GM18951 (cell line): ENCODE measurements around the gene ULK4.

Experiments
- POLR2A ChIP-seq: IDR thresholded peaks from 4 replicates; pipeline ENCODE4 v1.6.1; 2011; ENCODE audit warnings: mild to moderate bottlenecking; ENCODE audit not compliant: insufficient read length, insufficient read depth; ENCODE audit errors: extremely low read depth
- in situ Hi-C: fragments of 300-500 bp; cut with MboI; formaldehyde crosslinking; loops from one replicate; pipeline ENCODE4 v1.12.0; 2022; ENCODE audit warnings: low sequenced_read_pairs, mixed read lengths, inconsistent platforms; ENCODE audit not compliant: unreplicated experiment

ULK4 gene

DNA sequence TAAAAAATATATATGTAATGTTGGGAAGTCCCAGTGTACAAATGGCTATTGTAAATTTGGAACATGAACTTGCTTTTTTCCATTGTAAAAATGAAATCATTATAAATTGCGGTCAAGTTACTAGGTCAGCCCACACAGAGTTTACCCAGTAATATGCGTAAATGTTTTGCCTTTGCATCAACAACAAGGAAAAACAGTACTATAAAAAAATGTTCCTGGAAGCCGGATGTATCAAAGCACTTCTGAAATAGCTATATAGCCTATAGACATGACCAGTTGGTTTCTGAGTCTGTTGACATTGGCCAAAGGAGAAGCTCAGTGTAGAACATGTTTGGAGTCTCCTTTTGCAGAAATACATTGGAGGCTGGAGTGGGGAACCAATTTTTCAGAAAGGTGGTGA, 739.4 kb downstream of the ULK4 start:
- TF ChIP-seq POLR2A = no peak
- in situ Hi-C loops = no loop called here

DNA sequence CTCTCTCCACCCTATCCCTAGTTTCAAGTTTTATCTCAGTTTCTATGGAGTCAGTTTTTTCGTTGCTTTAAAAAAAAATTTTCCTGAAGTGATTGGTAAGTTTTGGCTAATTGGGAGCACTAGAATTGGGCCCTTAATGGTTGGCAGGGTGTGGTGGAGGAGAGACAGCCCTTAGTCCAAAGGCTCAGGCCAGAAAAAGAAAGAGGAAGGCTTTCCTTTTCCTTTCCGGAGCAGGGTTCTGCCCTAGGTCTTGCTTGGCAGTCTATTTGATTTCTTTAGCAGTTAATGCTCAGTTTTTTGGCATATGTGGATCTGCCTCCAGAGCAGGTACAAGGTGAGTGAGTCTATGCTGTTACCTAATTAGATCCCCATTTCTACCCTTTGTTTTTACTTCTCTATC, 739.9 kb downstream of the ULK4 start:
- TF ChIP-seq POLR2A = no peak

DNA sequence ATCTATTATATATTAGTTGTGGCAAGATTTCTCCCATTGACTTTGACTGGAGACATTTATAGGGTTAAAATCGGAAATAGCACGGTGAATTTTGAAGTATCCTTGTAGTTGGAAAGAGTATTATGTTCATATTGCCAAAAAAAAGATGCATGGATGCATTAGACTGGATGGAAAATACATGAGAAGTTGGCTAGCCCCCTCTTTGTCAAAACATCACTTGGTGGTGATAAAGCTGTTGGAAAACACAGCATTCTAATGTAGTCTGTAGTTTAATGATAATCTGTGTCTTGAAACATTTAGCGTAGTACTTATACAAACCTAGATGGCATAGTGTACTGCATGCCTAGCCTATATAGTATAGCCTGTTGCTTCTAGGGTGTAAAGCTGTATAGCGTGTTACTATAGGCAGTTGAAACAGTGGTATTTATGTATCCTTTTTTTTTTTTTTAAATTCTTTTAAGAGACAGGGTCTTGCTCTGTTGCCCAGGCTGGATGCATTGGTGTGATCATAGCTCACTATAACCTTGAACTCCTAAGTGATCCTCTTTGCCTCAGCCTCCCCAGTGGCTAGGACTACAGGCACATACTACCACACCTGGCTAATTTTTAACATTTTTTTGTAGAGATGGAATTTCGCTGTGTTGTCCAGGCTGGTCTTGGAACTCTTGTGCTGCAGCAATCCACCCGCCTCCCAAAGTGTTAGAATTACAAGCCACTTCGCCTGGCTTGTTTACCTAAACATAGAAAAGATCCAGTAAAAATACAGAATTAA, 740.8 kb downstream of the ULK4 start:
- in situ Hi-C loops = no loop called here
- no peak for TF ChIP-seq POLR2A

More for the DNA sequence above, 739.9 kb downstream of the ULK4 start:
- in situ Hi-C loops = no loop called here

DNA sequence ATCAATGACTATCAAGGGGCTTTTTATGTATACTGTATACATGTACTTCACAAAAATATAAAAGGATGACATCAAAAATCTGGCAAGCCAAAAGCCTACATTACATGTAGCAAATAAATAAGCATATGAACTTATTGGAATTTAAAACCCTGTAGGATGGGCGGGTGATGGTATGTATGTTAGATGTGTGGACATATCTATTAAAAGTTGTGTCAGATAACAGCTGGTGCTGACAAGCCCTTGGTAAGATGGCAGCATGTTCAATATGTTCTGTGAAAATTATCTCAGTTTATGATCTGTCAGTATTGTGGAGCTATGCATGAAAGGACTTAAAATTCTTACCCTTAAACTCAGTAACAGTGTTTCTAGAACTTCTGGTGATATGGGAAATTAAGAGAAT, 742.5 kb downstream of the ULK4 start:
- in situ Hi-C loops = no loop called here
- no peak for TF ChIP-seq POLR2A

DNA sequence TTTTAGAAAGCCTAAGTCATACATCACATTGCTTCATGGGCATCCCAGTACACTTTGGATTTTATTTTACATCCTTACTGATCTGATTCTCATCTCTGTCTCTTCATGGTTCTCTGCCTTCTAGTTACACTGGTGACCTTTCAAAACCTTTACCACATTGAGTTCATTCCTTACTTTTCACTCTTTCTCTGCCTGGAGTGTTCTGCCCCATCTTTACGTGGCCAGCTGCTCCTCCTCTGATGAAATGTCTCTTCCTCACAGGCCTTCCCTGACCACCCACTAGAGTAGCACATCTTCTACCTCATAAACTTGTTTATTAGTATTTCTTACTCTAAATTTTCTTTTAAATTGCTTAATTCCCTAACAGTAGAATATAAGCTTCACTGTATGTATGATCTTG, 744.9 kb downstream of the ULK4 start:
- in situ Hi-C loops = no loop called here

DNA sequence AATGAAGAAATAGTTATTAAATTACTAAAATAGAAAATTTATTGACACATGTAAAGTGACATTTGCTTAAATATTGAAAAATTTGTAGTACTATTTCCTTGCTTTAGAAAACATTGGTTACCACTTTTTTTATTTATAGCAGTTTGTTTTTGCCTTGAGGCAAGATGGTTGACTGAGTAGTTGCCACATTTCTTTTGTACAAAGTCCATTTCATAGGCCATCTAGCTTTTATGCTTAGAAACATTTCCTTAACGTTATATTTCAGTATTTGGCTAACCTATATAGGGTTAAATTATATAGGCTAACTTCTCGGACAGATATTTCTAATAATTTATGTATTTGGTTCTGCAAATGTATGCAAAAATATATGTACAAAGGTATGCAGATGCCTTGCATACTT, 745.5 kb downstream of the ULK4 start:
- in situ Hi-C loops = no loop called here
- TF ChIP-seq POLR2A = no peak

More for the DNA sequence above, 744.9 kb downstream of the ULK4 start:
- TF ChIP-seq POLR2A = no peak

- in situ Hi-C loops = no loop called here
- TF ChIP-seq POLR2A = no peak
These were observed 748.3 kb downstream of the ULK4 start for GRCh38 chr3:41213588-41213987.

- in situ Hi-C loops = no loop called here
- TF ChIP-seq POLR2A = no peak
These were observed 749.8 kb downstream of the ULK4 start for GRCh38 chr3:41212088-41212487.

- in situ Hi-C loops = no loop called here
- TF ChIP-seq POLR2A = no peak
These were observed 750.9 kb downstream of the ULK4 start for GRCh38 chr3:41210966-41211365.

DNA sequence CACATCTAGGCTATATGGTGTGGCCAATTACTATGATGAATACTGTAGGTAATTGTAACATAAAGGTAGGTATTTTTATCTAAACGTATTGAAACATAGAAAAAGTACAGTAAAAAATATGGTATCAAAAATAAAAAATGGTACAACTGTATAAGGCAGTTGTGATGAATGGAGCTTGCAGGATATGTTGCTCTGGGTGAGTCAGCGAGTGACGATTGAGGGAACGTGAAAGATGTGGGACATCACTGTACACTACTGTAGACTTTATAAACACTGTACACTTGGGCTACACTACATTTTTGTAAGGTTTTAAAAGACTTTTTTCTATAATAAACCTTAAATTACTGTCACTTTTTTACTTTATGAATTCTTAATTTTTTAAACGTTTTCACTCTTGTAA, 752.3 kb downstream of the ULK4 start:
- TF ChIP-seq POLR2A = no peak
- in situ Hi-C loops = no loop called here

- in situ Hi-C loops = no loop called here
- no peak for TF ChIP-seq POLR2A
These were observed 753.2 kb downstream of the ULK4 start for GRCh38 chr3:41208507-41209220.

GRCh38 chr3:41207355-41207754, 754.5 kb downstream of the ULK4 start:
- in situ Hi-C loops = no loop called here
- no peak for TF ChIP-seq POLR2A

DNA sequence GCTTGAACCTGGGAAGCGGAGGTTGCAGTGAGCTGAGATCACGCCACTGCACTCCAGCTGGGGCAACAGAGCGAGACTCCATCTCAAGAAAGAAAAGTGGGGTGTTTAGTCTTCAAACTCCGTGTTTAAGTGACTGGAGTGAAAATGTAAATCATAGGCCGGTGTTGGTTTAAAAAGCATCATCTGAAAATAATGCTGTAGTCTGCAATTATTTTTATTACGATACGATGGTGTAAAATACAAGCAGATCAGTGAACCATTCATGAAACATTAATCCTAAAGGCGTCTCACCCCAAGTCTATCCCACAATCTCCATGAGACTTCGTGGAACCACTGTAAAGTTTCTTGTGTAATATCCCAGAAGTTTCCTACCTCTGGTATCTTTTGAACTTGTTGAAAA, 756.3 kb downstream of the ULK4 start:
- TF ChIP-seq POLR2A = no peak
- in situ Hi-C loops = no loop called here

GRCh38 chr3:41204369-41204768, 757.5 kb downstream of the ULK4 start:
- TF ChIP-seq POLR2A = no peak
- in situ Hi-C loops = no loop called here
